ENCODE results near the gene EXOSC5. TPM values are rescaled to one million over a fixed set of nuclear protein-coding genes. Genes with fewer than 3 reads are reported as not detected.

The EXOSC5 gene
- total and polyA plus RNA-seq, 10 of the 15 experiments (the other 5 are each of a cell fraction or from before 2014, with no cell fraction given) = 15.8 to 123 (median 52.7) TPM

GRCh38 chr19:41339936-41340335 is 57.2 kb downstream of the EXOSC5 start (continued):
- TF ChIP-seq, protein P1, sequence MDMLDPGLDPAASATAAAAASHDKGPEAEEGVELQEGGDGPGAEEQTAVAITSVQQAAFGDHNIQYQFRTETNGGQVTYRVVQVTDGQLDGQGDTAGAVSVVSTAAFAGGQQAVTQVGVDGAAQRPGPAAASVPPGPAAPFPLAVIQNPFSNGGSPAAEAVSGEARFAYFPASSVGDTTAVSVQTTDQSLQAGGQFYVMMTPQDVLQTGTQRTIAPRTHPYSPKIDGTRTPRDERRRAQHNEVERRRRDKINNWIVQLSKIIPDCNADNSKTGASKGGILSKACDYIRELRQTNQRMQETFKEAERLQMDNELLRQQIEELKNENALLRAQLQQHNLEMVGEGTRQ (IDR thresholded peaks at IDR 0.05; ENCODE audit: borderline replicate concordance, low read depth, low read length) = no peak
- TF ChIP-seq RAD51 (IDR thresholded peaks at IDR 0.05) (no peak), POLR2AphosphoS2 (IDR thresholded peaks at IDR 0.05; ENCODE audit: low read depth, low read length) (no peak)
- TF ChIP-seq, protein P2, sequence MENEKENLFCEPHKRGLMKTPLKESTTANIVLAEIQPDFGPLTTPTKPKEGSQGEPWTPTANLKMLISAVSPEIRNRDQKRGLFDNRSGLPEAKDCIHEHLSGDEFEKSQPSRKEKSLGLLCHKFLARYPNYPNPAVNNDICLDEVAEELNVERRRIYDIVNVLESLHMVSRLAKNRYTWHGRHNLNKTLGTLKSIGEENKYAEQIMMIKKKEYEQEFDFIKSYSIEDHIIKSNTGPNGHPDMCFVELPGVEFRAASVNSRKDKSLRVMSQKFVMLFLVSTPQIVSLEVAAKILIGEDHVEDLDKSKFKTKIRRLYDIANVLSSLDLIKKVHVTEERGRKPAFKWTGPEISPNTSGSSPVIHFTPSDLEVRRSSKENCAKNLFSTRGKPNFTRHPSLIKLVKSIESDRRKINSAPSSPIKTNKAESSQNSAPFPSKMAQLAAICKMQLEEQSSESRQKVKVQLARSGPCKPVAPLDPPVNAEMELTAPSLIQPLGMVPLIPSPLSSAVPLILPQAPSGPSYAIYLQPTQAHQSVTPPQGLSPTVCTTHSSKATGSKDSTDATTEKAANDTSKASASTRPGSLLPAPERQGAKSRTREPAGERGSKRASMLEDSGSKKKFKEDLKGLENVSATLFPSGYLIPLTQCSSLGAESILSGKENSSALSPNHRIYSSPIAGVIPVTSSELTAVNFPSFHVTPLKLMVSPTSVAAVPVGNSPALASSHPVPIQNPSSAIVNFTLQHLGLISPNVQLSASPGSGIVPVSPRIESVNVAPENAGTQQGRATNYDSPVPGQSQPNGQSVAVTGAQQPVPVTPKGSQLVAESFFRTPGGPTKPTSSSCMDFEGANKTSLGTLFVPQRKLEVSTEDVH (IDR thresholded peaks at IDR 0.05; ENCODE audit: low read depth, partially characterized antibody) = no peak

Small RNA genes lying within 50 kb of the gene (small RNA-seq; reads per million reads assigned to genes)
- not detected for gene RF00017

Other genes with a start within 250 kb of the EXOSC5 start
Only the 7 nearest of the 13 such genes appear.
- 10.4 and 14.5 TPM in 2 replicates for gene TGFB1, start 43.4 kb downstream of the EXOSC5 start, total RNA-seq (2014; rRNA removed)
- 14.2 and 14.4 TPM in 2 replicates for gene TGFB1, start 43.4 kb downstream of the EXOSC5 start, total RNA-seq (2014; rRNA removed; fragmentation: Illumina TruSeq; extraction: Trizol)
- 117 and 120 TPM in 2 replicates for gene TGFB1, start 43.4 kb downstream of the EXOSC5 start, total RNA-seq (2021)
- gene TGFB1, start 43.4 kb downstream of the EXOSC5 start, polyA plus RNA-seq (2011; rRNA removed) = 3.6 and 5.9 TPM in 2 replicates
- gene TGFB1, start 43.4 kb downstream of the EXOSC5 start, polyA plus RNA-seq (2014; fragmentation: Illumina TruSeq; extraction: Trizol) = 10.0 and 24.3 TPM in 2 replicates
- gene TGFB1, start 43.4 kb downstream of the EXOSC5 start, polyA plus RNA-seq (2014; fragmentation: Nextera tagmentation; extraction: Ambion mirVana) = under 1 TPM; 0.23 to 0.37 TPM
- 33.3 and 48.2 TPM in 2 replicates for gene TGFB1, start 43.4 kb downstream of the EXOSC5 start, polyA plus RNA-seq (2014; rRNA removed)
- 1 to 10 TPM; 7.1 to 7.5 TPM for gene TGFB1, start 43.4 kb downstream of the EXOSC5 start, polyA plus RNA-seq (2016; fragmentation: Nextera tagmentation; extraction: Ambion mirVana)
- gene B9D2, start 33.2 kb downstream of the EXOSC5 start, total RNA-seq (2014; rRNA removed) = 4.6 and 6.0 TPM in 2 replicates
- gene B9D2, start 33.2 kb downstream of the EXOSC5 start, total RNA-seq (2014; rRNA removed; fragmentation: Illumina TruSeq; extraction: Trizol) = 2.3 and 3.3 TPM in 2 replicates
- 5.0 and 5.5 TPM in 2 replicates for gene B9D2, start 33.2 kb downstream of the EXOSC5 start, total RNA-seq (2021)
- gene B9D2, start 33.2 kb downstream of the EXOSC5 start, polyA plus RNA-seq (2011; rRNA removed) = 3.7 and 8.3 TPM in 2 replicates
- gene B9D2, start 33.2 kb downstream of the EXOSC5 start, polyA plus RNA-seq (2014; fragmentation: Illumina TruSeq; extraction: Trizol) = 0.25 and 2.4 TPM in 2 replicates
- gene B9D2, start 33.2 kb downstream of the EXOSC5 start, polyA plus RNA-seq (2014; fragmentation: Nextera tagmentation; extraction: Ambion mirVana) = 1 to 10 TPM; 2.5 to 5.0 TPM
- gene B9D2, start 33.2 kb downstream of the EXOSC5 start, polyA plus RNA-seq (2014; rRNA removed) = 5.5 and 6.3 TPM in 2 replicates
- 10 to 100 TPM; 10.8 to 12.4 TPM for gene B9D2, start 33.2 kb downstream of the EXOSC5 start, polyA plus RNA-seq (2016; fragmentation: Nextera tagmentation; extraction: Ambion mirVana)
- gene TMEM91, start 20.8 kb downstream of the EXOSC5 start, total RNA-seq (2014; rRNA removed) = 3.2 and 4.4 TPM in 2 replicates
- 2.1 and 3.0 TPM in 2 replicates for gene TMEM91, start 20.8 kb downstream of the EXOSC5 start, total RNA-seq (2014; rRNA removed; fragmentation: Illumina TruSeq; extraction: Trizol)
- 1.8 and 3.1 TPM in 2 replicates for gene TMEM91, start 20.8 kb downstream of the EXOSC5 start, total RNA-seq (2021)
- gene TMEM91, start 20.8 kb downstream of the EXOSC5 start, polyA plus RNA-seq (2011; rRNA removed) = 1.6 and 2.9 TPM in 2 replicates
- gene TMEM91, start 20.8 kb downstream of the EXOSC5 start, polyA plus RNA-seq (2014; fragmentation: Illumina TruSeq; extraction: Trizol) = 1.6 and 2.5 TPM in 2 replicates
- 1 to 10 TPM; 1.6 to 2.1 TPM for gene TMEM91, start 20.8 kb downstream of the EXOSC5 start, polyA plus RNA-seq (2014; fragmentation: Nextera tagmentation; extraction: Ambion mirVana)
- gene TMEM91, start 20.8 kb downstream of the EXOSC5 start, polyA plus RNA-seq (2014; rRNA removed) = 5.2 and 5.5 TPM in 2 replicates
- 1 to 10 TPM; 1.5 to 1.9 TPM for gene TMEM91, start 20.8 kb downstream of the EXOSC5 start, polyA plus RNA-seq (2016; fragmentation: Nextera tagmentation; extraction: Ambion mirVana)
- gene BCKDHA, start 459 bp upstream of the EXOSC5 start, total RNA-seq (2014; rRNA removed) = 90.9 and 107 TPM in 2 replicates
- gene BCKDHA, start 459 bp upstream of the EXOSC5 start, total RNA-seq (2014; rRNA removed; fragmentation: Illumina TruSeq; extraction: Trizol) = 19.2 and 23.9 TPM in 2 replicates
- 33.5 and 41.7 TPM in 2 replicates for gene BCKDHA, start 459 bp upstream of the EXOSC5 start, total RNA-seq (2021)
- gene BCKDHA, start 459 bp upstream of the EXOSC5 start, polyA plus RNA-seq (2011; rRNA removed) = 10.8 and 51.3 TPM in 2 replicates
- gene BCKDHA, start 459 bp upstream of the EXOSC5 start, polyA plus RNA-seq (2014; fragmentation: Illumina TruSeq; extraction: Trizol) = 13.7 and 41.5 TPM in 2 replicates
- 10 to 100 TPM in 1 of 2 experiments, 1 to 10 TPM in 1; 9.9 to 28.7 TPM for gene BCKDHA, start 459 bp upstream of the EXOSC5 start, polyA plus RNA-seq (2014; fragmentation: Nextera tagmentation; extraction: Ambion mirVana)
- gene BCKDHA, start 459 bp upstream of the EXOSC5 start, polyA plus RNA-seq (2014; rRNA removed) = 68.1 and 73.1 TPM in 2 replicates
- 100 to 1,000 TPM in 1 of 2 experiments, 10 to 100 TPM in 1; 99.8 to 105 TPM for gene BCKDHA, start 459 bp upstream of the EXOSC5 start, polyA plus RNA-seq (2016; fragmentation: Nextera tagmentation; extraction: Ambion mirVana)
- gene B3GNT8, start 30.0 kb upstream of the EXOSC5 start, total RNA-seq (2014; rRNA removed) = 0.05 and 0.06 TPM in 2 replicates
- gene B3GNT8, start 30.0 kb upstream of the EXOSC5 start, total RNA-seq (2014; rRNA removed; fragmentation: Illumina TruSeq; extraction: Trizol) = not detected in 2 replicates
- 1.1 and 1.2 TPM in 2 replicates for gene B3GNT8, start 30.0 kb upstream of the EXOSC5 start, total RNA-seq (2021)
- not detected in 2 replicates for gene B3GNT8, start 30.0 kb upstream of the EXOSC5 start, polyA plus RNA-seq (2011; rRNA removed)
- gene B3GNT8, start 30.0 kb upstream of the EXOSC5 start, polyA plus RNA-seq (2014; fragmentation: Illumina TruSeq; extraction: Trizol) = 0.44 TPM in 1 of 2 replicates, not detected in the other
- gene B3GNT8, start 30.0 kb upstream of the EXOSC5 start, polyA plus RNA-seq (2014; fragmentation: Nextera tagmentation; extraction: Ambion mirVana) = not detected
- 0.08 and 0.23 TPM in 2 replicates for gene B3GNT8, start 30.0 kb upstream of the EXOSC5 start, polyA plus RNA-seq (2014; rRNA removed)
- under 1 TPM; 0.17 to 0.58 TPM for gene B3GNT8, start 30.0 kb upstream of the EXOSC5 start, polyA plus RNA-seq (2016; fragmentation: Nextera tagmentation; extraction: Ambion mirVana)
- gene DMAC2, start 42.6 kb upstream of the EXOSC5 start, total RNA-seq (2014; rRNA removed) = 43.1 and 43.2 TPM in 2 replicates
- gene DMAC2, start 42.6 kb upstream of the EXOSC5 start, total RNA-seq (2014; rRNA removed; fragmentation: Illumina TruSeq; extraction: Trizol) = 30.4 and 35.3 TPM in 2 replicates
- gene DMAC2, start 42.6 kb upstream of the EXOSC5 start, total RNA-seq (2021) = 45.6 and 48.3 TPM in 2 replicates
- gene DMAC2, start 42.6 kb upstream of the EXOSC5 start, polyA plus RNA-seq (2011; rRNA removed) = 34.0 and 42.2 TPM in 2 replicates
- gene DMAC2, start 42.6 kb upstream of the EXOSC5 start, polyA plus RNA-seq (2014; fragmentation: Illumina TruSeq; extraction: Trizol) = 17.9 and 38.1 TPM in 2 replicates
- 10 to 100 TPM; 10.8 to 14.8 TPM for gene DMAC2, start 42.6 kb upstream of the EXOSC5 start, polyA plus RNA-seq (2014; fragmentation: Nextera tagmentation; extraction: Ambion mirVana)
- gene DMAC2, start 42.6 kb upstream of the EXOSC5 start, polyA plus RNA-seq (2014; rRNA removed) = 52.7 and 57.2 TPM in 2 replicates
- gene DMAC2, start 42.6 kb upstream of the EXOSC5 start, polyA plus RNA-seq (2016; fragmentation: Nextera tagmentation; extraction: Ambion mirVana) = 10 to 100 TPM; 45.4 to 54.3 TPM
- gene ERICH4, start 45.8 kb upstream of the EXOSC5 start, total RNA-seq (2014; rRNA removed) = not detected in 2 replicates
- gene ERICH4, start 45.8 kb upstream of the EXOSC5 start, total RNA-seq (2014; rRNA removed; fragmentation: Illumina TruSeq; extraction: Trizol) = not detected in 2 replicates
- gene ERICH4, start 45.8 kb upstream of the EXOSC5 start, total RNA-seq (2021) = not detected in 2 replicates
- not detected in 2 replicates for gene ERICH4, start 45.8 kb upstream of the EXOSC5 start, polyA plus RNA-seq (2011; rRNA removed)
- not detected in 2 replicates for gene ERICH4, start 45.8 kb upstream of the EXOSC5 start, polyA plus RNA-seq (2014; fragmentation: Illumina TruSeq; extraction: Trizol)
- gene ERICH4, start 45.8 kb upstream of the EXOSC5 start, polyA plus RNA-seq (2014; fragmentation: Nextera tagmentation; extraction: Ambion mirVana) = not detected
- not detected in 2 replicates for gene ERICH4, start 45.8 kb upstream of the EXOSC5 start, polyA plus RNA-seq (2014; rRNA removed)
- not detected for gene ERICH4, start 45.8 kb upstream of the EXOSC5 start, polyA plus RNA-seq (2016; fragmentation: Nextera tagmentation; extraction: Ambion mirVana)

All from GM12878 (cell line).